Colonic mucosa (tissue), 4 donors: ENCODE measurements around the gene HECTD1. TPM values are rescaled to one million over a fixed set of nuclear protein-coding genes. Genes with fewer than 3 reads are reported as not detected.
A peak's percentile ranks its signal among the peaks of the same experiment; 100 is the strongest.

ENCODE experiments used
- DNase-seq: peaks from one replicate; pipeline ENCODE4 v3.0.0-alpha.2; 2020
- H3K27ac ChIP-seq: fragments of 200-600 bp; one replicate; pipeline ENCODE4 v1.8.0; 2021
- H3K27me3 ChIP-seq: fragments of 200-600 bp; one replicate; pipeline ENCODE4 v1.8.0; 2021
- H3K36me3 ChIP-seq: fragments of 200-600 bp; one replicate; pipeline ENCODE4 v1.8.0; 2021
- H3K4me1 ChIP-seq: fragments of 200-600 bp; one replicate; pipeline ENCODE4 v1.8.0; 2021; ENCODE audit warnings: mild to moderate bottlenecking
- H3K4me3 ChIP-seq: fragments of 200-600 bp; one replicate; pipeline ENCODE4 v1.8.0; 2021
- H3K9ac ChIP-seq, 2 donors: one replicate each; pipeline ENCODE4 v1.7.0; 2013; ENCODE audit warnings: control low read depth in 2 of 2, low read depth in 2 of 2, low read length in 2 of 2
- H3K9me3 ChIP-seq: fragments of 200-600 bp; one replicate; pipeline ENCODE4 v1.8.0; 2021
- intact Hi-C: fragments of 100-400 bp; cut with DNase I; formaldehyde crosslinking; loops from one replicate; pipeline ENCODE4 v1.14.1; 2022
- total RNA-seq, 2 donors: library from RNA; stranded (reverse); fragmentation: NEBNext Ultra II Directional in 1 of 2; extraction: Animal tissue kit (Norgen Biotek cat#: 25700) in 1 of 2; gene quantifications; one replicate each; pipeline ENCODE4 v1.2.1, GENCODE V29; 2021
- TF ChIP-seq, protein P1 (sequence below): fragments of 200-600 bp; IDR thresholded peaks from one replicate; pipeline ENCODE4 v1.8.0; 2022; ENCODE audit warnings: antibody characterized with exemption, mild to moderate bottlenecking
- donor health status: healthy.
- donor health status: DM: no; HTN: no; CAD: no.
- donor health status: DM: no; HTN: no; CAD: no.

Gene HECTD1
- total RNA-seq, 2 donors from 2014 or later = 113 to 148 TPM

DNA sequence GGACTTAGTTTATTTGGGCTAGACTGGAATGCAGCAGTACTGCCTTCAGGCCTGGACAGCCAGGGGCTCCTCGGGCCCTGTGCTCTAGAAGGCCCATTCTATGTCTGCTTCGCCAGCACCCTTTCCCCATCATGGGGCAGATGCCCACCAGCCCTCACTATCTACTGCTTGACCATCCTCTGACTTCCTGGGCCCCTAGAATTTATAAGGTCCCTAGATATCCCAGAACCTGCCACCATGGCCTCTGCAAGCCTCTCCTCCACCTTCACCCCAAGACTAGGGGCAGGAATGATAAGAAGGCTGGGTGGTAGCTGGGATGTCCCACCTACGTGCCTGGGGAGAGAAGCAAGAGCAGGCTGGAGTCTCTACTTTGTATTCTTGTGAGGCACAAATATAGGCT, 122.6 kb downstream of the HECTD1 start:
- H3K27ac ChIP-seq = no peak overlapping the region
- intact Hi-C loops = no loop called here

DNA sequence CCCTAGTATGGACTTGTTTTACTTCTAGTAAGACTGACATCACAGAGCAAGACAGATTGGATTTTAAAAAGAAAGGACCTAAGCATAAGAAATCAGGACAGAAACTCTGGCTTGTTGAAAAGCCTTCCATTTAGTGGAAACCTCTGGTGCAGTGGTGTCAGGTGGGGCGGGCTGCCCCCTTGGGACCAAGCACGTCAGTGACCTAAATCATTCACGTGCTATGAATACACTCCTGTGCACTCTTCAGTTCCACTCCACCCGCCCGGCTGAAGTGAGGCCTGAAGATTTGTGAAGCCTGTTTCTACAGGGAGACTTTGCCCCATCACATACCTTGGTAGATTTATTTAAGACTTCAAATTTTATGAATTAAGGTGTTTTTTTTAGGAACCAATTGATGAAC, 123.2 kb downstream of the HECTD1 start:
- Histone ChIP-seq H3K4me1 (no peaks in the 10 kb centered on the region), H3K27ac (no peak overlapping the region), H3K9ac (no peak overlapping the region), H3K27me3 (no peaks in the 10 kb centered on the region), H3K4me3 (no peak overlapping the region), H3K36me3 (no peaks in the 10 kb centered on the region), H3K9me3 (no peaks in the 10 kb centered on the region)
- DNase-seq = no peak
- intact Hi-C loops = loop anchor here (5.0 kb wide), 1 partner anchor 102 kb away; no protein-coding TSS in a partner anchor
- TF ChIP-seq, protein P1, sequence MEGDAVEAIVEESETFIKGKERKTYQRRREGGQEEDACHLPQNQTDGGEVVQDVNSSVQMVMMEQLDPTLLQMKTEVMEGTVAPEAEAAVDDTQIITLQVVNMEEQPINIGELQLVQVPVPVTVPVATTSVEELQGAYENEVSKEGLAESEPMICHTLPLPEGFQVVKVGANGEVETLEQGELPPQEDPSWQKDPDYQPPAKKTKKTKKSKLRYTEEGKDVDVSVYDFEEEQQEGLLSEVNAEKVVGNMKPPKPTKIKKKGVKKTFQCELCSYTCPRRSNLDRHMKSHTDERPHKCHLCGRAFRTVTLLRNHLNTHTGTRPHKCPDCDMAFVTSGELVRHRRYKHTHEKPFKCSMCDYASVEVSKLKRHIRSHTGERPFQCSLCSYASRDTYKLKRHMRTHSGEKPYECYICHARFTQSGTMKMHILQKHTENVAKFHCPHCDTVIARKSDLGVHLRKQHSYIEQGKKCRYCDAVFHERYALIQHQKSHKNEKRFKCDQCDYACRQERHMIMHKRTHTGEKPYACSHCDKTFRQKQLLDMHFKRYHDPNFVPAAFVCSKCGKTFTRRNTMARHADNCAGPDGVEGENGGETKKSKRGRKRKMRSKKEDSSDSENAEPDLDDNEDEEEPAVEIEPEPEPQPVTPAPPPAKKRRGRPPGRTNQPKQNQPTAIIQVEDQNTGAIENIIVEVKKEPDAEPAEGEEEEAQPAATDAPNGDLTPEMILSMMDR = no peak

More for the DNA sequence above, 122.6 kb downstream of the HECTD1 start:
- no peaks in the 10 kb centered on the region for H3K9me3 ChIP-seq
- TF ChIP-seq, protein P1 = no peak
- H3K4me3 ChIP-seq = no peak overlapping the region
- H3K36me3 ChIP-seq = no peaks in the 10 kb centered on the region
- no peak overlapping the region for H3K9ac ChIP-seq
- no peaks in the 10 kb centered on the region for H3K4me1 ChIP-seq
- DNase-seq = no peak
- no peaks in the 10 kb centered on the region for H3K27me3 ChIP-seq

DNA sequence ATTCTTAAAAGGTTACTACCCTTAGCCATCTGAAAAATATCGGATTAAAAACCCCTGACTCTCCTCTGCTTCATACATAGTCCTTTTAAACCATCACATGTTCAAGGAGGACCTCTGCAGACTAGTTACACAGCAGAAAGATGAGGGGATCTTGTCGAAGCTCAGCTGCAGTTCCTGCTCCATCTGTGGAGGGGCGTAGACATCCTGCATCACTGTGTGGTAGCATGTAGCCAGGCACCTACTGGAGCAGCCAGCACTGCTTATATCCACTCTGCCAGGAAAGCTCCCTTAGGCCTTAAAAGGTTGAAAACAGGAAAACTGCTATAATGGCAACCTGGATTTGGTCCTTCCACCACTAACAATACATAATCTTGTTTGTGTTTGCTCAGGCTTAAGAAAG, 123.8 kb downstream of the HECTD1 start:
- Histone ChIP-seq H3K27ac (no peak overlapping the region), H3K9me3 (no peaks in the 10 kb centered on the region), H3K9ac (no peak overlapping the region), H3K4me1 (no peaks in the 10 kb centered on the region), H3K27me3 (no peaks in the 10 kb centered on the region), H3K36me3 (no peaks in the 10 kb centered on the region), H3K4me3 (no peak overlapping the region)
- TF ChIP-seq, protein P1 = no peak
- intact Hi-C loops = loop anchor here (5.0 kb wide), 1 partner anchor 101 kb away; no protein-coding TSS in a partner anchor
- DNase-seq = no peak

DNA sequence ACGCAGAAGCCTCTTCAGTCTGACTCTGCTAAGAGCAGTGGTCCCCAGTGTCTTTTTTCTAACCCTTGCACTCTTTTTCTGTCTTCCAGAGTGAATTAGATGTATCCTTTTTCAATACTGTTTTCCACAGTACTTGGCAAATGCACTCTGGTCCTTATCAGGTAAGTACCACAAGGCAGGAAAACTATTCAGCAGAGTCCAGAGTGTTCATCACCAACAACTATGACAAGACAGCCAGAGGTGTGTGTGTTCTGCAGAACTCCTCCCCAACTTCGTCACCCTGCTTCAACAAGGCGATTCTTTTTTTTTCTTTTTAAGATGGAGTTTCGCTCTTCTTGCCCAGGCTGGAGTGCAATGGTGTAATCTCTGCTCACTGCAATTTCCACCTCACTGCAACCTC, 127.1 kb downstream of the HECTD1 start:
- Histone ChIP-seq H3K36me3 (no peaks in the 10 kb centered on the region), H3K9ac (peak overlapping the region in 1 of 2 donors; percentile 17)
- TF ChIP-seq, protein P1 = no peak

GRCh38 chr14:31080056-31080455, 127.5 kb downstream of the HECTD1 start:
- no peaks in the 10 kb centered on the region for H3K9me3 ChIP-seq
- H3K36me3 ChIP-seq = no peaks in the 10 kb centered on the region
- H3K9ac ChIP-seq = no peak overlapping the region
- H3K4me1 ChIP-seq = no peaks in the 10 kb centered on the region
- no peak overlapping the region for H3K4me3 ChIP-seq
- no peak overlapping the region for H3K27ac ChIP-seq
- intact Hi-C loops = loop anchor here (5.0 kb wide), 1 partner anchor 98 kb away; no protein-coding TSS in a partner anchor
- TF ChIP-seq, protein P1 = no peak
- DNase-seq = no peak
- H3K27me3 ChIP-seq = no peaks in the 10 kb centered on the region

More for the DNA sequence above, 127.1 kb downstream of the HECTD1 start:
- H3K27ac ChIP-seq = no peak overlapping the region
- no peak overlapping the region for H3K4me3 ChIP-seq
- no peaks in the 10 kb centered on the region for H3K4me1 ChIP-seq
- intact Hi-C loops = loop anchor here (5.0 kb wide), 1 partner anchor 98 kb away; no protein-coding TSS in a partner anchor
- H3K9me3 ChIP-seq = no peaks in the 10 kb centered on the region
- H3K27me3 ChIP-seq = no peaks in the 10 kb centered on the region
- DNase-seq = no peak
